SK-N-MC (cell line): ENCODE data around the gene ZNF341.

Source experiments
- DNase-seq: peaks from one replicate; pipeline ENCODE4 v3.0.0-alpha.2; 2011; ENCODE audit warnings: low read depth, low spot score
- H3K27ac ChIP-seq: fragments of 200-600 bp; sonication (generic); 2 replicates; pipeline ENCODE4 v1.5.1; 2016; ENCODE audit warnings: mixed run types
- H3K36me3 ChIP-seq: fragments of 200-600 bp; sonication (generic); 2 replicates; pipeline ENCODE4 v1.6.1; 2017; ENCODE audit warnings: antibody characterized with exemption, low read length, mixed read lengths; ENCODE audit not compliant: insufficient read depth
- H3K4me3 ChIP-seq: fragments of 200-600 bp; sonication (generic); 2 replicates; pipeline ENCODE4 v1.5.1; 2016
- H3K9ac ChIP-seq: fragments of 200-600 bp; sonication (generic); 2 replicates; pipeline ENCODE4 v1.8.0; 2017; ENCODE audit warnings: mixed run types, mixed read lengths; ENCODE audit not compliant: insufficient read length
- H3K9me3 ChIP-seq: fragments of 200-600 bp; sonication (generic); 2 replicates; pipeline ENCODE4 v1.6.1; 2017; ENCODE audit warnings: low read depth, mild to moderate bottlenecking, antibody characterized with exemption, low read length, moderate library complexity, mixed read lengths
- EZH2 ChIP-seq: fragments of 200-600 bp; sonication (generic); IDR thresholded peaks from one replicate; pipeline ENCODE4 v1.6.1; 2017; ENCODE audit warnings: antibody characterized with exemption
- FOXP2 ChIP-seq: optimal IDR thresholded peaks from 2 replicates; pipeline ENCODE3; 2011; ENCODE audit warnings: mild to moderate bottlenecking, moderate library complexity; ENCODE audit not compliant: insufficient read depth; ENCODE audit errors: extremely low read length, control extremely low read depth
- POLR2AphosphoS5 ChIP-seq: IDR thresholded peaks from 2 replicates; pipeline ENCODE4 v1.6.1; 2012; ENCODE audit warnings: mild to moderate bottlenecking, low read depth, low read length, borderline replicate concordance

ZNF341 gene

GRCh38 chr20:33824852-33825251 is 93.1 kb downstream of the ZNF341 start:
- Histone ChIP-seq H3K9me3 (no peaks in the 10 kb centered on the region), H3K27ac (no peak overlapping the region), H3K9ac (no peak overlapping the region), H3K36me3 (no peaks in the 10 kb centered on the region), H3K4me3 (no peak overlapping the region)
- DNase-seq: no peak
- TF ChIP-seq FOXP2 (no peak), EZH2 (no peak), POLR2AphosphoS5 (no peak)

GRCh38 chr20:33825340-33826269 is 93.8 kb downstream of the ZNF341 start:
- H3K9ac ChIP-seq: no peak overlapping the region

DNA sequence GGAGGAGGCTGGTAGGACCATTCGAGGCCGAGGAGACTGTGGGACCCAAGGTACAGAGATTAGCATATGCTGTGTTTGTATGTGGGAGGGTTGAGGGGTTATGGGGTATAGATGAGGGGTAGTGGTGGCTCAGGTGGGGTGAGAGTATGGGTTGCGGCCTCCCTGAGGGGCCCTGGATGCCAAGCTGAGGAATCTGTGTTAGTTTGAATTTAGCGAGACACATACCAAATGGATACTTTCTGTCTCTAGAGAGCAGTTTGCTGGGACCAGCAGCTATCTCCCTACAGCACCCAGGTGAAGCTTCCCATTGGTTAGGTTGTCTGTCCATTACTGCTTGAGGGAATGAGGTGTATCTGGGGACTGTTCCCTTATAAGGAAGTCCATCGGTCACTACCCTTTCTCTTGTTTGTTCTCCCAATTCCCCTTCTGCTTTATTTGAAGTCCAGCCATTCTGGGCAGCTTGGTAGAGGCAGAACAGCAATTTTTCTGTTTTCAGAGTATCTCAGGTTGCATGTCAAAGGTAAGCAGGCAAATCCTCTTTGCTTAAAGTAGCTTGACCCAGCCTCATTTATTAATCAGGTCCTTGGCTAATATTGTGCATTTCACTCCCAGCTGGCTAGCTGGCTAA is 94.6 kb downstream of the ZNF341 start:
- no peak overlapping the region for H3K9ac ChIP-seq
- H3K36me3 ChIP-seq: no peaks in the 10 kb centered on the region
- H3K4me3 ChIP-seq: no peak overlapping the region
- DNase-seq: no peak
- no peaks in the 10 kb centered on the region for H3K9me3 ChIP-seq
- no peak for TF ChIP-seq FOXP2
- no peak overlapping the region for H3K27ac ChIP-seq

More at GRCh38 chr20:33825340-33826269, 93.8 kb downstream of the ZNF341 start:
- Histone ChIP-seq H3K27ac (no peak overlapping the region), H3K9me3 (no peaks in the 10 kb centered on the region), H3K36me3 (no peaks in the 10 kb centered on the region), H3K4me3 (no peak overlapping the region)
- TF ChIP-seq POLR2AphosphoS5: no peak
- no peak for TF ChIP-seq EZH2
- no peak for TF ChIP-seq FOXP2
- DNase-seq: no peak

DNA sequence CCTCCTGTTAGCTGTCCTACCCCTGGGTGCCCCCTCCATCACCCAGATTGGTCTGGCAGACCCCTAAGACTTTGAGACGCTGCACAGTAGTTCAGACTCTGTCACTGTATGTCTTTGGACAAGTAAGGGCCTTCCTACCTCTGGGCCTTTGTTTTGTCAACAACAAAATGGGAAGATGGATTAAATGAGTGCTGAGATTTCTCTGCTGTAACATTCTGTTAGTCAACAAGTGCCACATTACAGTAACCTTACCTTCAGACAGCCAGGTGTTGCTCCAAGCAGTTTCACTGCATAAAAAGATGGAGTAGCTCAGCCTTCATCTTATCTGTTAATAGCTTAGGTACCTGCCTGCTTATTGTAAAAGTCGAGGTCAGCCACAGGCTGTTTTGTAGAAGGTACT is 95.3 kb downstream of the ZNF341 start:
- H3K9ac ChIP-seq: no peak overlapping the region
- TF ChIP-seq EZH2 (no peak), FOXP2 (no peak), POLR2AphosphoS5 (no peak)
- DNase-seq: no peak
- H3K36me3 ChIP-seq: no peaks in the 10 kb centered on the region
- H3K27ac ChIP-seq: no peak overlapping the region
- no peak overlapping the region for H3K4me3 ChIP-seq
- H3K9me3 ChIP-seq: no peaks in the 10 kb centered on the region

DNA sequence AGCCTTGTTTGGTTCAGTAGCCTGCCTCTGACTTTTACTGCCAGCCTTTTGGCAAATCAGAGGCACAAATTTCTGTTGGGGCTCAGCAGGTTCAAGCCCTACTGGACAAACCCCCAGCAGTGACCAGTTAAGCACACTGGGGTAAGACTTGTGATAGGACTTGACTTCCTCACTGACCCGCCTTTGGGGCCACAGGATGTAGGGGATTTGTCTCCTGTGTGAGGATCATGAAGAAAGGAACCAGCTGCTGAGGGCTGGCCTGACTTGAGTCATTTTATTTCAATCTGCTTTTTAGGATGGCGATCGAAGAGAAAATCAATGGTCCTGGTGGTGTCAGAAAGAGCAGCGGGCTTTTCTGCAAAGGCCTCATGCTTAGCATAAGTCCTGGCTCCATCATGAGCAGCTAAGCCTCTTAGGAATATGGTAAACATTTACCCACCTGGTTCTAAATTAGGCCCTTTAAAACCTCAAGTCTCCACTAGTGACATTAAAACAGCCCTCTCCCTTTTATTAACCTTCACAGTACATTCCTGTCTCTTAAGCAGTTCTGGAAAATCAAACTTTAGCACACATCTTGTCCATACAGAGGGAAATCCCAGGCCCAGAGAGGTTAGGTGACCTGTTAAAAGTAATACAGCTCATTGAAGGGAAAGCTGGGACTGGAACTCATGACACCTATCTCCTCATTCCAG is 96.0 kb downstream of the ZNF341 start:
- Histone ChIP-seq H3K27ac (peak overlapping the region; percentile 90; the same call in 1 of the 2 replicates), H3K9me3 (no peaks in the 10 kb centered on the region), H3K9ac (no peak overlapping the region), H3K4me3 (no peak overlapping the region), H3K36me3 (no peaks in the 10 kb centered on the region)
- DNase-seq: no peak
- TF ChIP-seq FOXP2 (no peak), EZH2 (no peak), POLR2AphosphoS5 (no peak)

DNA sequence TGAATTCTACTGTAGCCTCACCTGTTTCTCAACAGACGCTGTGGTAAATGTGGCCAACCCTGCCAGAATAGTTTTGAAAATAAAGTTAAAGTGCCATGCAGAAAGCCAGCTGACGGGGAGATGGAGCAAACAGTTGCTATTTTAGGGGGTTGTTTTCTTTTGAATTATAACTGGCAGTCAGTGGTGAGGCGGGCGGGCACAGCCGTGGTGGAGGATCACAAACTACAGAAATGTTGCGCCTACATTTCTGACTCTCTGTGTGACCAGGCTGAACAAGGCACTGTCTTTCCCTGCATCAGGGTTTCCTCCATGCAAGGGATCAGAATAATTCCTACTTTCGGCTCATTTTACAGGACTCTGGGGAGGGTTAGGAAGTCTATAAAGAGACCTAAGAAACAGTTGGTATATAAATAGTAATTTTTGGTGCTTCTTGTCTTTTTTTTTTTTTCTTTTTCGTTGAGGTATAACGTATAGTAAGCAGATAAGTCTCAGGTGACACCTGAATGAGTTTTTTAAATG is 96.6 kb downstream of the ZNF341 start:
- TF ChIP-seq EZH2 (no peak), FOXP2 (no peak), POLR2AphosphoS5 (no peak)
- no peak for DNase-seq
- no peaks in the 10 kb centered on the region for H3K9me3 ChIP-seq
- peak overlapping the region; percentile 40 for H3K4me3 ChIP-seq
- H3K36me3 ChIP-seq: no peaks in the 10 kb centered on the region
- H3K9ac ChIP-seq: peak overlapping the region; percentile 51
- H3K27ac ChIP-seq: peak overlapping the region; percentile 90

- Histone ChIP-seq H3K9ac (peak overlapping the region; percentile 51), H3K27ac (peak overlapping the region; percentile 90), H3K4me3 (peak overlapping the region; percentile 40), H3K9me3 (no peaks in the 10 kb centered on the region), H3K36me3 (no peaks in the 10 kb centered on the region)
- DNase-seq: no peak
- no peak for TF ChIP-seq EZH2
- TF ChIP-seq FOXP2: no peak
- no peak for TF ChIP-seq POLR2AphosphoS5
These were observed 97.3 kb downstream of the ZNF341 start for GRCh38 chr20:33828967-33829560.

GRCh38 chr20:33829636-33830035 is 97.8 kb downstream of the ZNF341 start:
- DNase-seq: no peak
- Histone ChIP-seq H3K36me3 (no peaks in the 10 kb centered on the region; the same call in none of the 2 replicates), H3K9me3 (no peaks in the 10 kb centered on the region), H3K9ac (peak overlapping the region; percentile 51), H3K27ac (peak overlapping the region; percentile 90), H3K4me3 (peak overlapping the region; percentile 40; the same call in 1 of the 2 replicates)
- TF ChIP-seq FOXP2: no peak
- no peak for TF ChIP-seq POLR2AphosphoS5
